Stimulated activated CD4-positive, alpha-beta T cell treated with anti-CD3 and anti-CD28 coated beads, Interleukin-1b, Interleukin-23, amount 100 ng/mL, for 1 hour (primary cell): Measurements from ENCODE around the gene ENG.

ENCODE experiments used
- DNase-seq, 2 donors: peaks; one replicate each; pipeline ENCODE4 v3.0.0-alpha.2; 2020; ENCODE audit warnings: low read depth in 2 of 2

The ENG gene

DNA sequence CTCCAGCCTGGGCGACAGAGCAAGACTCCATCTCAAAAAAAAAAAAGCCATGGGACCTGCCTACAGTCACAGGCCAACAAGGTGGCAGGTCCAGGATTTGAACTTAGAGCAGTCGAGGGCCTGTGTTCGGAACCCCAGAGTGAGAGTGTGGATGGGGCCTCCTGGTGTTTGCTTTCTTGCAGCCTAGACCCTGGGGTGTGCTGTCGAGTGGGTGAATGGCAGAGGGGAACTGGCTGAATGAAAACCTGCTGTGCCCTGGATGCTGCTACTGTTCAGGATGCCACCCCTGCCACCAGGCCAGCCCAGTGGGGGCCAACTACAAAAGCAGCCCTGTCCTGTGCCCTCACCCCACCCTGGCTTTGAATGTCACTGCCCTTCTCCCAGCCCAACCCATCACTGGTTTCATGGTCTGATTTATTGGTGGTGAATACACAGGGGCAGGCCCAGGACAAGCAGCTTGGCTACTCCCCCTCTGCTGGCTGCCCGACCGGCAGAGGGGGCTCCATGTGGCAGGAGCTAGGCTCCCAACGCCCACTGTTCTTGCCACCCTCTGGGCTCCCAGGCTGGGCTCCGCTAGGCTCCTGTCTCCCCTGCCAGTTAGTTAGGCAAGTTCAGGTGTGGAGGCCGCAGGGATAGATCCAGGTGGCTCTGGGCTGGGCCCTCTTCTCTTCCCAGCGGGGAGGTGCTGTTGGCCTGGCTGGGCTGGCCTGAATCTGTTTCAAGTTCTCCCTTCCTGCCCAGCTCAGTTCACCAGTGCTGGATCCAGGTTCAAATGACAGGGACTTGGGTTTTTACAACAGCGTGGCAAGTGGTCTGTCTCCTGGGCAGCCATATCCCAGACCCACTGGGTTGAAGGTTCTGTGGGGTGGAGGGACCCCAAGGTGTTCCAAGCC, 39.6 kb downstream of the ENG start:
- no peak for DNase-seq

- DNase-seq = no peak
Observed at GRCh38 chr9:127813686-127814226, 40.7 kb downstream of the ENG start.

DNA sequence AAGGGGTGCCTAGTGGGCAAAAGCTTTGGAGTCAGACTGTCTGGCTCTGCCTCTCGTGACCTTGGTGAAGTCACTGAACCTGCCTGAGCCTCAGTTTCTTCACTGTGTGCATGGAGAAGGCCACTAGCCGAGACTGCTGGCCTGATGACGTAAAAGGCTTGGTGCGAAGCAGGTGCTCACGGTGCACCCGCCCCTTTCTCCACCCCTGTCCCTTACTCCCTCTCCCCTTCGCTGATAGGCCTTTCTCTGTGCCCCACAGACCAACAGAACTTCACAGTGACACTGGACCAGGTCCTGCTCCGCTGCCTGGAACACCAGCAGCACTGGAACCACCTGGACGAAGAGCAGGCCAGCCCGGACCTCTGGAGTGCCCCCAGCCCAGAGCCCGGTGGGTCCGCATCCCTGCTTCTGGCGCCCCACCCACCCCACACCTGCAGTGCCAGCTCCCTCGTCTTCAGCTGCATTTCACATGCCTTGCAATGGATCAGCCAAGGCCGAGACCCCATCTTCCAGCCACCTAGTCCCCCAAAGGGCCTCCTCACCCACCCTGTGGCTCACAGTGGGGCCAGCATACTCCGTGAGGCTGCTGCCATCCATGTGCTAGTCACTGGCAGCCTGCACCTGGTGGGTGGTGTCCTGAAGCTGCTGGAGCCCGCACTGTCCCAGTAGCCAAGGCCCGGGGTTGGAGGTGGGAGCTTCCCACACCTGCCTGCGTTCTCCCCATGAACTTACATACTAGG, 41.4 kb downstream of the ENG start:
- DNase-seq = no peak

DNA sequence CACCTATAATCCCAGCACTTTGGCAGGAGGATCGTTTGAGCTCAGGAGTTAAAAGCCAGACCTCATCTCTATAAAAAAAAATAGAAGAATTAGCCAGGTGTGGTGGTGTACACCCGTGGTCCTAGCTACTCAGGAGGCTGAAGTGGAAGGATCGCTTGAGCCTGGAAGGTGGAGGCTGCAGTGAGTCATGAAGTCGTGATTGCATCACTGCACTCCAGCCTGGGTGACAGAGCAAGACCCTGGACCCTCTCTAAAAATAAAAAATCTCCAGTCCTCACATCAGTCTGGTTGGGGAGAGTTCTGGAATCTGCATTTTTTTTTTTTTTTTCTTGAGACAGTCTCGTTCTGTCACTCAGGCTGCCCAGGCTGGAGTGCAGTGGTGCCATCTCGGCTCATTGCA, 42.4 kb downstream of the ENG start:
- no peak for DNase-seq

DNA sequence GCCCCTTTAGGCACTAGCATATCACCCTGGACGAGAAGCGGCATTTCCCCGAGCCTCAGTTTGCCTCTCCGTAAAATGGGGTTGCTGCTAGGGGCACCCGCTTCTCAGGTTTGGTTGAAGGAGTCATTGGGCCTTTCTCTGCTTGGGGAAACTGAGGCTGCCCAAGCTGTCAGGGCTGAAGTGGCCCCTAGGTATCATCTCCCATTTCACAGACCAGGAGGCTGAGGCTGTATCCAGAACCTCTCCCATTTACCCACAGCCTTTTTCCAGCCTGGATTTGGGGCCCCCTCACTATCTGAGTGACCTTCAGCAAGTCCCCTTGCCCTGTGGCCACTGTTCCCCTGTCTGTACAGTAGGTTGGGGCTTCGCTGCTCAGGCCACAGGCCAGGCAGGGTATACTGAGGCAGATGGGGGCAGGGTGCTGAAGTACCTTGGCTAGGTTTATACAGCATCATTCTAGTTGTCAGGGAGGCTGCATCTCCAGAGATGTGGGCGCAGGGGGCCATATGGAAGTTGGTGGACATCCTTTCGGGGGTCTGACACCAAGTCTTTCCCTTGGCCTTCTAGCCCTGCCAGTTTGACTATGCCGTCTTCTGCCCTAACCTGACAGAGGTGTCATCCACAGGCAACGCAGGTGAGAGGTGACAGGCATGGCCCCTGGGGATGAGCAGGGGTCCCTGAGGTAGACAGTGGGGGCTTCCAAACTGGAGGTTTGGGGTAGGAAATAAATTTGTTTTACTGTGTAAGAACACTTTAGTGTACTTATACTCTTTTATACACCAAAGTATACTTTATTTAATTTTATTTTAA, 43.9 kb downstream of the ENG start:
- DNase-seq = no peak

DNA sequence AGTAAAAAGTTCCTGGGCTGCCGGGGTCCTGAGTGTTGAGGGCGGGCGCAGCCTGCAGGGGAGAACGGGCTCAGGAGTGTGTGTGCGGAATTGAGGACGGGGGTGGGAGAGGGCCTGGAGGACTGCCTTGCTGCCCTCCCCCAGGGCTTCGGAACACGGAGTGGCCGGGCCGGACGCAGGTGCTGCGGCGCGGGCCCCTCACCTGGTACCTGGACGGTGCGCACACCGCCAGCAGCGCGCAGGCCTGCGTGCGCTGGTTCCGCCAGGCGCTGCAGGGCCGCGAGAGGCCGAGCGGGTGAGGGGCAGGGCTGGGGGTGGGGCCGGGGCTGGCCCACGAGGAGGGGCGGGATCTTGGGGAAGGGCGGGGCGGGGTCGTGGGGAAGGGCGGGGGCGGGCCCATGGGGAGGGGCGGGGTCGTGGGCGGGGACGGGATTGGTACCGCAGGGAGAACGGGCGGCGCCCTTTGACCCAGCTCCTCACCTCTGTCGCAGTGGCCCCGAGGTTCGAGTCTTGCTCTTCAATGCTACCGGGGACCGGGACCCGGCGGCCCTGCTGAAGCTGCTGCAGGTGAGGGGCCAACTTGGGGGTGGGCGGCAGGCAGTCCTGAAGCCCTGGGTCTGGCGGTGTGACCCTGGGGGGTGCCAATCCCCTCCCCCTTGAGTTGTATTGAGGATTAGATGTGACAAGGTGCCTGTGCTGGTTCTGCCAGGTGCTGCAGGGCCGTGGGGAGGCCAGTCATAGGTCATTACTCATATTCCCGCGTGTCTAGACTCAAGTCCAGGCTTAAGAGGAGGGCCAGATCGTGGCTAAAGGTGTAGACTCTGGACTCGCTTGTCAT, 44.7 kb downstream of the ENG start:
- DNase-seq = no peak

DNA sequence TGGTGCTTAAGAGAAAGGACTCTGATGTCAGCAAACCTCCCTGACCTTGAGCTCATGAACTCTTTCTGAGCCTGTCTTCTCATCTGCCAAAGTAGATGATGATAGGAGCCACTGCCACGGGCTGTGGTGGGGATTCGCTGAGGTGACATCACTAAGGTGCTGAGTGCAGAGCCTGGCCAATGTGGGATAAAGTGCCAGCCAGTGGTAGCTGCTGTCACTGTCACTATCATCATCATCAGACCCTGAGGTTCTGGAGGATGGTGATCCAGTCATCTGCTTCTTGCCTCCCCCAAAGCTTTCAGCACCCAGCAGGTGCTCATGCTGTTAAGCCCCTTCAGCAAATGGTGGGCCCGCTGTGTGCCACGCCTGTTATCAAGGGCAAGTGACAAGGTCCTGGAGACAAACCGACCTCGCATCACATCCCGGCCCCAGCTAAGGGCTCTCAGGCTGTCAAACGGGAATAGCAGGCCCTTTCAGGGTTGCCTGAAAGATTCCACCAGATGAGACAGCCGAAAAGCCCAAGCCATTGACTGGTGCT, 45.4 kb downstream of the ENG start:
- no peak for DNase-seq

DNA sequence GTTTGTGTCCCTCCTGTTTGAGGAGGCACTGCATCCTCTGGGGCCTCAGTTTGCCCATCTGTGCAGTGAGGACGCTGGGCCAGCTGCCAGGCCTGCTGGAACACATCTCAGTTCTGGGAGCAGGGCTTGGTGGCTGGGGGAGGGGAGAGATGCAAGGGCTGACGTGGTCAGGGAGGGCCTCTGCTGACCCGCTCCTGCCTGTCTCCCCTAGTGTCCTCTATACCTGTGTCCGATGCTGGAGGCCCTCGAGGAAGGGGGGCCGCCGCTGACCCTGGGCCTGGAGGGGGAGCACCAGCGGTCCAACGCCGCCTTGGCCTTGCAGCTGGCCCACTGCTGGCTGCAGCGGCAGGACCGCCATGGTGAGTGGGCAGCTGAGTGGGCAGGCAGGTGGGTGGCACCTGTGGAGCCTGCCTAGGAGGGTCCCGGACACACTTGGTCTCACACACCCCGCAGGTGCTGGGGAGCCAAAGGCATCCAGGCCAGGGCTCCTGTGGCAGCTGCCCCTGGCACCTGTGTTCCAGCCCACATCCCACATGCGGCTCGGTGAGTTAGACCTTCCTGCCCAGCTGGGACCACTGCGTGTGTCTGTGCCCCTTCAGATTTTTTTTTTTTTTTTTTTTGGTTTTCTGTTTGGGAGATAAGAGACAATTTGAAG, 46.0 kb downstream of the ENG start:
- DNase-seq = no peak

DNA sequence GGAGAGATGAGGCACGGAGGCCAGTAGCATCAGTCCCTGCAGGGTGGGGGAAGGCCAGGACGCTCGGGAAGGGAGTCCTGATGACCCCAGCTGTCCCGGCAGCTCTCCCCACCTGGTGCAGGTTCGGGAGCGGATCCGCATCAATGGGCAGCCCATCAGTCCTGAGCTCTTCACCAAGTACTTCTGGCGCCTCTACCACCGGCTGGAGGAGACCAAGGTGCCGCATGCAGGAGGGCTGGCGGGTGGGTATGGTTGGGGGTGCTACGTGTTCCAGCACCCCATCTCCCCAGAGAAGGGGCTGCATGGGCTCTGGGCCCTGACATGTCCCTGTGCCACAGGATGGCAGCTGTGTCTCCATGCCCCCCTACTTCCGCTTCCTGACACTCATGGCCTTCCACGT, 47.6 kb downstream of the ENG start:
- no peak for DNase-seq

GRCh38 chr9:127805620-127806019, 48.8 kb downstream of the ENG start:
- DNase-seq = no peak

DNA sequence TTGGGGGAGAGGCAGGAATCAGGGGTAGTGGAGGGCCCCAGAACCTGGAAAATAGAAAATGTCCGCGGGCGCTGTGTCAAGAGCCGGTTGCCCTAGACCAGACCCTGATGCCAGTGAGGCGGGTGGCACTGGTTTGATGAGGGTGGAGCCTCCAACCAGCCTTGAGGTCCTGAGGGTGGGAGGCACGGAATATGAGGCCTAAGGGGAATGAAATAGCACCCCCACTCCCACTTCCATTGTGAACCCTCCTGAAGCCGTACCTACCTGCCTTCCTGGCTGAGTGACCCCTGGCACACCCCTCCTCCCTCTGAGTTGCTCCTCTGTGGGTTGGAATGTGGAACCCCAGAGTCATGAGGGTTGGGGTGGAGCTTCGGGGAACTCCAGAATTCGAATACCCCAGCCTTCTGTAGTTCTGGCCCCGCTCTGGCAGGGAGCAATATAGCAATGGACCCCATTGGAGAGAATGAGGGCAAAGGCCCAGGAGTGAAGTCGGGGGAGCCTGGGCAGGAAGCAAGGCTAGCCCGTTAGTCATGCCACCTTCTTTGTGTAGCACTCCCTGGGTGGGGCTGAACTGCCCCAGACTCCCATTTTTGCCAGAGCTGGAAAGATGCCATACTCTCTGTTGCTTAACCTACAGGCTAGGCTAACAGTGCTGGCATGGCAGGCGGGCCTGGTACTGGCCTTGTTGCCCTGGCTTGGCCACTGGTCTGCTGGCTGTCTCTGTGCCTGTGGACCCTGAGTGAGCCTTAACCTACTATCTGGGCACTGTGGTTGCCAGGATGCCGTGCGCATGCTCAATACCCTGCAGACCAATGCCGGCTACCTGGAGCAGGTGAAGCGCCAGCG, 50.7 kb downstream of the ENG start:
- no peak for DNase-seq

DNA sequence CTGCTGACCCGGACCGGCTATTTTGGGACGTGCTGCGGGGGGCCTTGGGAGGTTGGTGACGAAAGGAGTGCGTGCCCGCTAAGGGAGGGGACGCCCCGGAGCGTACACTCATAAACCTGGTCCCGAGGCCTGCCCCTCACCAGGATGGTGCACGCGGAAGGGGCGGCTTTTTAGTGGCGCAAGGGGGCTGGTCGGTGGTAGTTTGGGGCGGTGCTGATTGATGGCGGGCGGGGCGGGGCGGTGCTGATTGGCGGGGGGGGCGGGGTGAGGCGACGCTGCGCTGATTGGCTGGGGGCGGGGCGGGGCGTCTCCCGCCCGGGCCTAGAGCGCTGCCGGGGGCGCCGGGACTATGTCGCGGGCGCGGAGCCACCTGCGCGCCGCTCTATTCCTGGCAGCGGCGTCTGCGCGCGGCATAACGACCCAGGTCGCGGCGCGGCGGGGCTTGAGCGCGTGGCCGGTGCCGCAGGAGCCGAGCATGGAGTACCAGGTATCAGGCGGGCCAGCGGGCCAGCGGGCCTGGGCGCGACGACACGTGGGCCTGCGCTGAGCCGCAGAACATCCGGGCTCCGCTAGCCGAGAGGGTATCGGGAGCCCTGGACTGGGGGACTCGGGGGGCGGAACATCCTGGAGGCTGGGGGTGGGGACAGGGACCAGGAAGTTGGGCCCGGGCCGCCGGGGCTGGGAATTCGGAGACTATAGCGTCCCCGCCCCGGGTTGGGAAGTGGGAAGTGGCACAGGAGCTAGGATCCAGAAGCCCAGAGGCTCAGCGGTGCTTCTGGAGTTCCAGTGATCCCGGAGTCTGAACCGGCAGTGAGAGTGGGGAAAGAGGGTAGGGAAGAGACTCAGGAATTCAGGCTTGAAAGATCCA, 51.6 kb downstream of the ENG start, which contains the start of gene FPGS:
Gene FPGS (plus strand): TSS at position 307 of the 868 bp plus-strand sequence. CDS start 43 bp downstream, at position 350.
- DNase-seq = peak; percentile 46 to 72

- no peak for DNase-seq
Observed at GRCh38 chr9:127801955-127802575, 52.4 kb downstream of the ENG start.

GRCh38 chr9:127796852-127797370, 57.5 kb downstream of the ENG start:
- DNase-seq = no peak

DNA sequence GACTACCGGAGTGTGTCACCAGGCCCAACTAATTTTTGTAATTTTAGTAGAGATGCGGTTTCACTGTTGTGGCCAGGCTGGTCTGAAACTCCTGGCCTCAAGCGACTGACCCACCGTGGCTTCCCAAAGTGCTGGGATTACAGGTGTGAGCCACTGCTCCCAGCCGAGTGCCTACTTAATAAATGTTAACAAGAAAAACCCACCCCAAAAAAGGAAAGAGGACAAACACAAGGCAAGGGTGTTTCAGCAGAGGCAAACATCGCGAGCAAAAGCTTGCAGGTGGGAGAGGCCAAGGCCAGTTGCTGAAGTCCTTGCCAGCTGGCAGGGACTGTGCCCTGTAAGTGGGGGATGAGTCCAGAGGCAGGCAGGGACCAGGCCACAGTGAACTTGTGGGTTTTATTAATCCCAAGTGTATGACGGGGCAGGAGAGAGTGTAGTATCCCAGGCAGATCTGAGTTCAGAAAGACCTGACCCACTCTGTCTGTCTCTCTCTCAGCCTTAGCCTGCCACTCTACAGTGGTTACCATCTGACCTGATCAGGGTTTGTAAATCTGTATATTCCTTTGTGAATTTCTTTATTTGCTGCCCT, 58.1 kb downstream of the ENG start:
- no peak for DNase-seq

DNA sequence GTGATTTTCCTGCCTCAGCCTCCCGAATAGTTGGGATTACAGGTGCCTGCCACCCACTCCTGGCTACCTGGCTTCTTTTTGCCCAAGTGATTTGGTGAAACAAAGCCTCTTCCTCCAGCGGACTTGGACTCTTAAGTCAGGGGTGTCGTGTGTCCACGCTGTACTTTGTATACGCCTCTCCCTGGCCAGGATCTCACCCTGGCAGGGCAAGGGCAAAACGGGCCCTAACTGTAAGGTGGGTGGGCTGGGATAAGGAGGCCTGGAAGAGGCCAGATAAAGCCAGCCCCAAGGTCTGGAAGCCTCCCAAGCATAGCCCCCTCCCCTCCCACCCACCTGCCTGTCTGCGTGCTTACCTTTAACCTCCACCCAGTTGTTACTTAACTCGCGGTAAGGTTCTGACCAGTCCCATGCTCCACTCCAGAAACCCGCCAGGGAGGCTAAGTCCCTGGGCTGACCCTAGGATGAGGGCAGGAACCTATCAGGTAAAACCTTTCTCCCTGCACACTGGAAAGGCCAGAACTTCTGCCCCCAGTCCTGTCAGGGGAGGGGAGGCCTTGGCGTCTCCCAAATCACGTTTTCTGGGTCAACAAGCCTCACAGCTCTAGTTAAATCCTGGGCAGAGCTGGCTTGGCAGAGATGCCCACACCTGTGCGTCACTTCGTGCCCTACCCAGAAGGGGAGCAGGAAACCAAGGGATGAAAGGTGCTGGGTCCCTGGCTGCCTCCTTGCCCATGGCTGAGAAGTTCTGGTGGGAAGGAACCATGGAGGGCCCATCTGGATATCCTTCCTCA, 60.3 kb downstream of the ENG start:
- no peak for DNase-seq
